GM19239 (cell line): Measurements from ENCODE around the gene PRKCD.

Experiments used
- DNase-seq: peaks from one replicate; pipeline ENCODE4 v3.0.0; 2011; ENCODE audit warnings: low spot score; ENCODE audit not compliant: insufficient read length
- FAIRE-seq: peaks from 2 replicates; lab custom pipeline; 2011; peaks lifted over from hg19 to GRCh38; lab: Jason Lieb, UNC

PRKCD gene

GRCh38 chr3:53227993-53228885 lies 67.2 kb downstream of the PRKCD start:
- no peak for DNase-seq
- no peak for FAIRE-seq

- no peak for FAIRE-seq
- DNase-seq = no peak
Observed at GRCh38 chr3:53229171-53229570, 68.2 kb downstream of the PRKCD start.

- FAIRE-seq (no peak), DNase-seq (no peak)
Observed at GRCh38 chr3:53229606-53230005, 68.6 kb downstream of the PRKCD start.

DNA sequence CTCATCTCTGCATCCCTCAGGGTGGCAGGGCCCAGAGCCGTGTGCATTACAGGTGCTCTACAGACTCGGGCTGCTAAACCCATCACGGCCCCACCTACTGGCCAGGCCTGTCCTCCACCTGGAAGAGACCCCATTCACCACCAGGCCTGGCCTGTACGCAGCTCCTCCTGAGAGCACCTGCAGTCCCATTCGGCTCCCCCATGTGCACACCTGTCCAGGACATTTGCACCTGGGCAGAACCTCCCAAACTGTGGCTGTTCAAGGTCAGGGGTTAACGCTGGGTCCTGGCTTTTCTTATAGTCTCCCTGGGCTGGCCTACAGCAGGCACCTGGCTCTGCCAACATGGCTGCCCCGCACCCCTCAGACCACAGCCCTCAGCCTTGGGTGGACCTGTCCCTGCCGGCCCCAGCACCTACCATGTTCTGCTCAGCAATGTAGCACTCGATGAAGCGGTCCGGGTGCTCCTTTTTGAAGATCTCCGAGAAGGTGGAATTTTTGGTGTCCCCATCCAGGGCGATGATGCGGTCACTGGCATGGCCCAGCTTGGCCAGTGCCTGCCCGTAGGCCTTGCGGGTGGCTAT lies 69.1 kb downstream of the PRKCD start:
- FAIRE-seq (no peak), DNase-seq (no peak)

- DNase-seq (no peak), FAIRE-seq (no peak)
Observed at GRCh38 chr3:53230789-53231188, 69.8 kb downstream of the PRKCD start.

DNA sequence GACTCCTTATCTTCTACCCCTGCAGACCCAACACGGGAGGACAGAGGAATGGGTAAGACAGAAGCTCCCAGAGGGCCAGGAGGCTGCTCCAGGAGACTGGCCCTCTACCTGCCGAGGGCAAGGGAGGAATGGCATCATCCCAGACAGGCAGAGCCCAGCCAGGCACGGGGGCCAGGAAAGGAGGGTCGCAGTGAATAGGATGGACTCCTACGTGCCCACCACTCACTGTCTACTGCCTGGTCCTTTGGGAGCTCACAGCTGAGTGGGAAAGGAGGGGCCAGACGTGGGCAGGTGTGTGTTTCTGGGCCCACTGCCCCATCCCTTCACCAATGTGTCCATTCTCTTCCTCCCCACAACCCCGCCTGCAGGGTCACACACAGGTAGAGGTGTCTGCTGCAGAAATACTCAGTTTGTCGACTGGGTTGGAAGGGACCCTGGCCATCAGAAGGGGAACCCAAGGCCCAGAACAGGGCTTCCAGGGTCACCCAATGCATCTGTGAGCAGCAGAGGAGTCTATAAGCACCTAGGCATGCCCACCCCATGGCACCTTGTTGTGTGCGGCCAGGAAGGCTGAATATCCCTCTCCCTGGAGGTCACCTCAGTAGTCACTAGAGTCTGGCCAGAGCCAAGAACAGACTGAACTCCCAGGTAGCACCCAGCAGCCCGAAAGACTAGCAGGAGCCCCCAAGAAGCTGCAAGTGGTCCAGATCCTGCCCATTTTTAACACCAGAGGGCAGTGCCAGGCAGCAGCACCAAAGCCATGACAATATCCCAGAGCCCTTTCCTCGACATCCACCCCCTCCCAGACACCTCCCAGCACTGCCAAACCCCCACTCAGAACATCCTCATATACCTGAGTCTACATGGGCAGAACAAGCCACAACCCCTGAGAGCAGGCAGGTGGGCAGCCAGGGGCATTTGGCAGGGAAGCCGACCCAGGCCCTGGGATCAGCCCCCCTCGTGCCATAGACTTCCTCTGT lies 70.8 kb downstream of the PRKCD start:
- FAIRE-seq (no peak), DNase-seq (no peak)

DNA sequence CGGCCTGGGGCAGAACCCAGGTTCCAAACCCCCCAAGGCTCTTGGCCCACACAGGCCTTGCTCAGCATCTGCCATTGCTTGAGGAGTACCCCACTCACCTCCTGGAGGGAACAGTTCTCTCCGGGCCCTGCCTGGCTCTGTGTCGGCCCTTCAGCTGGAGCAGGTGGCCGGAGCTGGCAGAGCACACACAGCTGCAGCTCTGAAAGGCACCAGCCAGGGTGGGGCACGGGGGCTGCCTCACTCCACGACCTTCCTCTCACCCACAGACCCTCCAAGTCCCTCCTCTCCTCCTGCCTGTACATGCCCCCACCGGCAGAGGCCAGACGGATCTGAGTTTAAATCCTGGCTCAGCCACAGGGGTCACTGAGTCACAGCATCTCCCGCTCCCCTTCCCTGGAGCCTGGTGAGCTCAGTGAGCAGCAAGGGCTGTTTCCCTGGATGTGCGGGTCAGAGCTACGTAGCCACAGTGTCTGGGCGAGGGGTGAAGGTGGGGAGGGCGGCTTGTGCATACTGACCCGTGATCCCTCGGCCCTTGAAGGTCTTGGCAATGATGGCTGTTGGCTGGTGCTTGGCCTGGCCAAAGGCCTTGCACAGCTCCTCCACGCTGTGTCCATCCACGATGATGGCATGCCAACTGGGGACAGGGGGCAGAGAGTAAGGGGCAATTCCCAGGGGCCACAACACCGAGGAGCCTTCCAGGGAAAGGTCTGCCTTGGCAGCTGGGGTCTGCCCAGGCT lies 71.8 kb downstream of the PRKCD start:
- no peak for DNase-seq
- FAIRE-seq = no peak

GRCh38 chr3:53234130-53234840 lies 73.3 kb downstream of the PRKCD start:
- FAIRE-seq (no peak), DNase-seq (no peak)

DNA sequence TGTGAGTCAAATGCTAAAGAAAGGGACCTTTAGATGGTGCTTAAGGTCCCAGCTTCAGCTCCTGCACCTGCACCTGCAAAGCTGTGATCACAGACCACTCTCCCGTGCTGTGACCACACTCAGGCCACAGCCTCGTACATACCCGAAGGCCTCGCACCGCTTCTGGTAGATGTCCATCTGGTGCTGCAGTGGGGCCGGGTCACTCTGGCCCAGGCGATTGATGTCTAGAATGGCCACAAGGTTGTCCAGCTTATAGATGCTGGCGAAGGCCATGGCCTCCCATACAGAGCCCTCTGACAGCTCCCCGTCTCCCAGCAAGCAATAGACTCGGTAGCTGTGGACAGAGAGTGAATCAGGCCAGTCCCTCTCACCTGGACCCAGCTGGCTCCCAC lies 73.8 kb downstream of the PRKCD start:
- FAIRE-seq (no peak), DNase-seq (no peak)

DNA sequence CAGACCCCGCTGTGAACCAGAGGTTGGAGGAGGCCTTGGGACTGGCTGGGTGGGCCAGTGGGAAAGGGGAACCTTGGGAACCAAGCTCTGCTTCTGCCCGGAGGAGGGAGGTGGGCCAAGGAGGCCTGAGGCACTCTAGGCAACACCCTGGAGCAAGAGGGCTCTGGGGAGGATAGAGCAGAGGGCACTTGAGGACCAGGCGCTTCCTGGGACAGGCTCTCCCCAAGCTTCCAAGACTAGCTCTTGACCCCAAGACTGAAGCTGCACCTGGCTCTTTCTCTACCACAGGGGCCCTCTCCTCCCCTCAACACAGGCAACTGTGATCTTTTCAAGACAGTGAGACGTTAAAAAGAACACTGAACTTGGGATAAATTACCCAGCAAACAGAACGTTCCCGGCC lies 74.5 kb downstream of the PRKCD start:
- DNase-seq = no peak

GRCh38 chr3:53236112-53236841 lies 75.3 kb downstream of the PRKCD start:
- no peak for FAIRE-seq

More for the DNA sequence above, 74.5 kb downstream of the PRKCD start:
- no peak for FAIRE-seq

DNA sequence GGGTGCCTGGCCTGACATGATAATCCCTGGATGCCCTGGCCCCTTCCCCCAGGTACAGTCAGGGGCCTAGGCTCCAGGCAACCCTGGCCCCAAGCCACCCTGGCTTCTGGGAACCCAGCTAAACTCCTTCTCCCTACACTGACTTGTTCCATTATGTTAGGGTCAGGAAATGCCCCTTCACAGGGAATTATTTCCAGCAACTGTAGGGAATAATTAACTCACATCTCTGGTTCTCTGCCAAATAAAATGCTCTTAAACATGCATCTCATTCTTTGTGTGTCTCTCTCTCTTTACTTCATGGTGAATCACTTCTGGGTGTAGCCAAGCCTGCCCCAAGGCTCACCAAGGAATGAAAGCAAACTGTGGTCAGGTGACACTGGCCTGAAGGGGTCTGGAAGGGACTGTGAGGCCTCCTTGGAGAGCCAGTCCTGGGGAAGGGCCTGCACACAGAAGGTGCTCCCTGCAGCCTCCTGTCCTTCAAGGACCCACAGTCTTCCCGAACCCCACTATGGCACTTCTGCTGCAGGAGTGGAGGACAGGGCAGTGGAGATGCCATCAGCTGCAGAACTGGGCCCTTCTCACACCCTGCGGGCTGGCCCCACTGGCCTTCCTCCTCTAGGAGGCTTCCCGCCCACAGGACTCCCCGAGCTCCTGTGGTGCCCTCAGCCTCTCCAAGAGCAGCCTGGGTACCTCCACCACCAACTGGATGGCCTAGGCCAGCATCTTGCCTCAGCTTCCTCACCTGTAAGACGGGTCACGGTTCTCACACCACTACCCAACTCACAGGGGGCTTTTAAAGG lies 77.2 kb downstream of the PRKCD start:
- FAIRE-seq (no peak), DNase-seq (no peak)

More at GRCh38 chr3:53236112-53236841, 75.3 kb downstream of the PRKCD start:
- DNase-seq = no peak

- FAIRE-seq (no peak), DNase-seq (no peak)
Observed at GRCh38 chr3:53238886-53239285, 77.9 kb downstream of the PRKCD start.

GRCh38 chr3:53239800-53240199 lies 78.8 kb downstream of the PRKCD start:
- no peak for DNase-seq
- no peak for FAIRE-seq

GRCh38 chr3:53240989-53241972 lies 80.3 kb downstream of the PRKCD start:
- no peak for FAIRE-seq
- DNase-seq = no peak

DNA sequence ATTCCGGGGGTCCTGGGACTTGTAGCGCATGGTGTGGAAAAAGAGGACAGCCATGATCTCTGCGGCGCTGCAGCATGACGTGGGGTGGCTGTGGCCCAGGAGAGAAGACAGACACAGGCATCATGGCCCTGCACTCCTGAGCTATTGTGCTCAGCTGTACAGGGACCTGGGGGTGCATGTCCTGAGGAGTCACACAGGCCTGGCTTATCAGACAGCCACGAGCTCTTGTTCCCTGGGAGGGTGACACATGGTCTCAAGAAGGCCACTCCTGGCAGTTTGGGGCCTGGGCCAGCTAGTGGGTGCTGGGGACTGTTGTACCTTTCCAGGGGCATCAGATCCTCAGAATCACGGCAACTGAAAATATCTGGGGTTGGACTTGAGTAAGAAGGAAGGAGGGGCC lies 81.1 kb downstream of the PRKCD start:
- DNase-seq (no peak), FAIRE-seq (no peak)
